ENCODE results near the gene GPR157.
"Not testable (repeated sequence)": the region's sequence is repeated elsewhere in the genome, so short reads cannot be mapped to it uniquely, and the experiment has no call there.

GPR157 gene

DNA sequence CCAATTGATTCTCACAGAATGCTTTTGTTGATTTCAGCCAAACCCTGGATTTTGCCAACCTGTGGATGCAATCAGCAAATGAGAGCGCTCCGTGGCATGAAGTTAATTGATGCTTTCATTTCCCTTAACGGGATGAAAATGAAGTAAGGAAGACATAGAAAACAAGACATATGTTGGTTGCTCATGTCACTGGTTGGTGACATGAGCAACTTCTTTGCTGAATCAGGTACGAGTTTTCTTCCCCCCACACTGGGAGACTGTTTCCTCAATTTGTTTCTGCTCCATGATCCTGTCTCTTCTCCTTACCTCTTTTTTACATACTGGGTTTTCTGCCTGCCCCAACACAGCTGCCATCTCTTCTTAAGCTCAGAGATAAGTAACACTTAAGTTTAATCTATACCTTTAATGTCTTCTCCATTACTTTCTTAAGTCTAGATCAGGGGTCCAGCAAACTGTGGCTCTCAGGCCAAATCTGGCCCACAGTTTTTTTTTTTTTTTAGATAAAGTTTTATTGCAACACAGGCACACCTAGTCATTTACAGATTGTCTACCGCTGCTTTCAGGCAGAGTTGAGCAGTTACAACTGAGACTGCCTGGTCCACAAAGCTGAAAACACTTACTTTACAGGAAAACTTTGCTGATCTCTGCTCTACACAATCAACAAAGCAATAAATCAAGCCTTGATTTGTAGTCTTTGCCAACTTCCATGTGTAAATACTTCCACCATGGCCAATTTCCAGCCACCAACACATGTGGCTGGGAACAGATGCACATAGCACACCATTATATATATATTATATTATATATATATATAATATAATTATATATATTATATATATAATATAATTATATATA, 13.3 kb downstream of the GPR157 start:
- DNase-seq: no peak

GRCh38 chr1:9112961-9113880, 15.7 kb downstream of the GPR157 start:
- no peak for DNase-seq

DNA sequence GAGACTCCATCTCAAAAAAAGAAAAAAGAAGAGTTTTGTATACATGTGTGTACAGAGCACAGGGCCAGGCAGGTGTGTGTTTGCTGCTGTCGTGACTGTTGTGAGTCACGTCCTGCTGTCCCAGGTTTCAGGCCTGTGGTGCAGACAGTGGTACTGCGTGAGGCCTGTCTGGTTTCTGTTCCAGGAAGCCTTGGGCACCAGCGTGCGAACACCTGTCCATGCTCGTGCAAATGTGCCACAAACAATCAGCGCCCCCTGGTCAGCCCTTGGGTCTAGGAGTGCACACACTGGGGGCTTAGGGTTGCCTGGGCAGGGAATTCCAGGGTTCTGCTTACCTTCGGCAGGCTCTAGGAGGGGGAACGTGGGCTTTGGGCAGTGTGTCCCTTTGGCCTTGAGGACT, 16.9 kb downstream of the GPR157 start:
- DNase-seq: no peak

DNA sequence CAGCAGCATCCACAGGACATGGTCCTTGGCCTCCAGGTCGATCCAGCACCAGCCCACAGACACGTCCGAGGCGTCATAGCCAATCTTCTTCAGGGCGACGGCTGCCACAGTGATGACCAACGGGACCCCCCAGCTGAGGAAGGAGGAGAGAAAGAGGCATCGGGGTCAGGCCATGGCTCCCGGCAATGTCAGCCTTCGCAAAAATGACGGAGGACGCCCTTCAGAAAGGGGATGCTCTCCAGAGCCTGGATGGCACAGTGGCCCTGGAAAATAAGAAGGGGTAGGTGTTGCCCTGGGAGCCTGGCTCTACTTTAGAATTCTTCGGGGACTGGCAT, 17.6 kb downstream of the GPR157 start:
- DNase-seq: no peak

- DNase-seq: peak; percentile 79
Measured at GRCh38 chr1:9110669-9111356, 18.1 kb downstream of the GPR157 start.

- no peak for DNase-seq
Measured at GRCh38 chr1:9108056-9108665, 20.7 kb downstream of the GPR157 start.

DNA sequence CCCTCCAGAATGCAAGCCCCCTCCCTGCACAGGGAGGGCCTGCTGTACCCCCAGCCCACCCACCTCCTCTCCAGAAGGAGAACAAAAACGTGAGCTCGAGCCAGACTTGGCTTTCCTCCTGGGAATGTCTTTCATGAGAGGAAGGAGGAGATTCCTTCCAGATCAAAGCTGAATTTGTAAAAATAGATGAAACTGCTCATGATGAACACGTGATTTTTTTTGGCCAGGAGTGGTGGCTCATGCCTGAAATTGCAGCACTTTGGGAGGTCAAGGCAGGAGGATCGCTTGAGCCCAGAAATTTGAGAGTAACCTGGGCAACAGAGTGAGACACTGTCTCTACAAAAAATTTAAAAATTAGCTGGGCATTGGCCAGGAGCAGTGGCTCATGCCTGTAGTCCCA, 21.8 kb downstream of the GPR157 start:
- DNase-seq: no peak

GRCh38 chr1:9106286-9106685, 22.6 kb downstream of the GPR157 start:
- no peak for DNase-seq

DNA sequence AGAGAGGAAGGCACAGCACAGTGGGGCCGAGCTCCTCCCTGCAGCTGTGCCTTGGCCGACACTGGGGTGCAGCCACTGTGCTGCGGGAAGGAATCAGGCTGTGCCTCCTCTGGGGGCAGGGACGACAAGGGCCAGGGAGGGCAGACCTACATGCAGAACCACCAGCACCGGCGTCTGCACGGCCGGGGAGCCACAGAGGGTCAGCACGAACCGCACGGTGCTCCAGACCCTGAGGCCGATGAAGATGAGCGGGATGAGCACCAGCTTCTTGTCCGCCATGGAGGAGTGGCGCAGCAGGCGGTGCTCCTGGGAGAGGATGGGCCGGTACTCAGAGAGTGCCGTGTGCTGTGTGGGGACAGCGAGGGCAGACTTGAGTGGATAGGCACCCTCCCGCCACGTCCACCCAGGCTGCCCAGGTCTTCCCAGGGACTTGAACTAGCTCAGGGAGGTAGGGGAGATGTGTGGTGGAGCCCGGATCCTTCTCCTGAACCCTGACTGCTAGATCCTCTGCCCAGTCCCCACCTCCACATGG, 23.5 kb downstream of the GPR157 start:
- no peak for DNase-seq

DNA sequence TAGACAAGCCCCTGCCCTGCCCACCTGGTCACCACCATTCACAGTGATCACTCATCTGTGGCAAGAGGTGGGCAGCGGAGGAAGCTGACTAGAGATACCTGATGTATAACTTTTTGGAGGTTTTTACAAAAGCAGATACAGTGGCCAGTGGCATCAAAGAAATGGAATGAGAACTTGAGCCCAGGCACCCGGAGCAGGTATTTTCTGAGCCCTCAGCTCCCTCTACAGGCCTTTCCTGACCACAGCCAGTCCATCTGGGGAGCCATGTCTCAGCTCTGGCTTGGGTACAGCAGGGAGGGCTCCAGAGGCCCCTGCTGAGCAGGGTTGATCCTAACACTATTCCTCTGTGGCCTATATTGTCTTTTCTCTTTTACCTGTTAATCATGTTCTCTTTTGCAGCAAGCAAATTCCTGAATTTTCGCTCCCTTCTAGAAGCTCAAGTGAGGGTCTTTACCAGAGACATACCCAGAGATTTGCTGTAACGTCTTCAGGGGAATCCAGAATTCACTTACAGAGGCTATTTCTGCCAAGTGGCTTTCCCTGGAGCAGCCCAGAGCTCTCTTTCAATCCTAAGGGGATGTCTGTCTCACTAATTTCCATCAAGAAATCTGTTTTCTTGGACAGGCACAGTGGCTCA, 27.3 kb downstream of the GPR157 start:
- DNase-seq: no peak

GRCh38 chr1:9100471-9101043, 28.3 kb downstream of the GPR157 start:
- DNase-seq: no peak

- DNase-seq: no peak
Measured at GRCh38 chr1:9099555-9099954, 29.3 kb downstream of the GPR157 start.

DNA sequence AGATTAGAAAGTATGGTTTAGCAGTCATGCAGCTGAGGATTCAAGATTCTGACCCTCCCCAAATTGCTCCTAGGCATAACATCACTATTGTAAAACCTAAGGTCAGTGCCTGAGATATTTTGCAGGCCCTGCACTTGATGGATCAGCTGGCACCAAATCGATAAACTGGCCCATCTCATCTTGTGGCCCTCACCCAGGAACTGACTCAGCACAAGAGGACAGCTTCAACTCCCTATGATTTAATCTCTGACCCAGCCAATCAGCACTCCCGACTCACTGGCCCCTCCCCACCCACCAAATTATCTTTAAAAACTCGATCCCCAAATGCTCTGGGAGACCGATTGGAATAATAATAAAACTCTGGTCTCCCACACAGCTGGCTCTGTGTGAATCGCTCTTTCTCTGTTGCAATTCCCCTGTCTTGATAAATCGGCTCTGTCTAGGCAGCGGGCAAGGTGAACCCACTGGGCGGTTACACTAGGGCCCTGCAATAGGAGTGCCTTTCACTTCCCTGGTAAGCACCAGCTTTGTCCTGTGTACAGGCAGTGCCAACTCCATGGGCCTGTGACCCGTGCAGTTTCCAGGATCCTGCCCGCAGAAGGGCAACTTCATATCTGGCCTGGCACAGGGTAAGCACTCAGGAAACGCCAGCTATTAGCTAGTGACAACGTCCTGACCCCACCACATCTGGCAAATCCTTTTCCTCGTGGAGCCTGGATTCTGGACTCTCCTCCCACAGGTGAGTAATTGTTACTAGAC, 30.8 kb downstream of the GPR157 start:
- no peak for DNase-seq

DNA sequence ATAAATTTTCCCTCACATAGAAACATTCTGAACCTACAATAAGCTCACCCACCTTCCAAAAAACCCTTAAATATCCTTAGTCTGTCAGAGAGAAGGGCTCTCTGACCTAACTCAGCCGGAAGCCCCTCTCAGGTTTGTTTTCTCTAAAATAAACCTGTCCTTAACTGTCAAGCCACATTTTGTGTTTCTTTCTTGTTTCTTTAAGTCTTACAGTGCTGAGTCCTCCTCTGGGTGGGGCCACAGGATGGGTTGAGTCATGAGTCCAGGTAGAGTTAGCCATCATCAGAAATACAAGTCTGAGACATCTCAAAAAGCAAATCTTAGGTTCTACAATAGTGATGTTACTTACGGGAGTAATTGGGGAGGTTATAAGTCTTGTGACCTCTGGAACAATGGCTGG, 33.1 kb downstream of the GPR157 start:
- no peak for DNase-seq

DNA sequence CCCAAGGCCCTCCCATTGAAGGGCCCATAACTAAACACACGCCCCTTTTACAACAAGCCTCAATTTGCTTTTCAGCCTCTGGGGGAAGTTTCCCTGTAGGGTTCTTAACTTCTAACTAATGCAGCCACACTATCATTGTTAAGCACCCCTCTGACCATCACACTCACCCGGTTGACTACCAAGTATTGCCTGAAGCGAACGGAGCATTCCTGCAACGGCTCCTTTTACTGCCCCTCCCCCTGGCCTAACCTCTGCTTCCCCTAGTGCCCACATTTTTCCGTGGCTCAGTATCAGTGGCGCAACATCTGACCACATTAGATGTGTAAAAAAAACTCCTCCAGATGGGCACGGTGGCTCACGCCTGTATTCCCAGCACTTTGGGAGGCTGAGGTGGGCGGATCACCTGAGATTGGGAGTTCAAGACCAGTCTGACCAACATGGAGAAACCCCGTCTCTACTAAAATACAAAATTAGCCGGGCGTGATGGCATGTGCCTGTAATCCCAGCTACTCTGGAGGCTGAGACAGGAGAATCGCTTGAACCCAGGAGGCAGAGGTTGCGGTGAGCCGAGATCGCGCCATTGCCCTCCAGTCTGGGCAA, 34.8 kb downstream of the GPR157 start:
- DNase-seq: not testable (repeated sequence)

DNA sequence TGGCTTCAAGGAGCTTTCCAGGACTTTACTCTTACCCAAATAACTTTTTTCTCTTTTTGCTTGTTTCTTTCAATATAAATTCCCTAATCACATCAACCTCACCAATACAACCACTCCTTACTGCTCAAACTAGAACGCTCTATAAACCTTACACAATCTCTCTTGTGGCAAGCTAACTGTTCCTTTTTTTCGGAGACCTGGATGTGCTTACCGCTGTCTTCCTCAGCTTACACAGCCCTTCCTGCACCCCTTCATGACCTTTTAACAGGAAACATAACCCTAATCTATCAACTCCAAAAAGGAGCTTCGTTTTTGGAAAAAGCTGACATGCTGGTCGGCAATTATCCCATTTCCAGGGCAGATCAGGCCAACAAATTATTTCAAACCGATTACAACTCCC, 35.3 kb downstream of the GPR157 start:
- no peak for DNase-seq

GRCh38 chr1:9093091-9093490, 35.8 kb downstream of the GPR157 start:
- DNase-seq: no peak

GRCh38 chr1:9088807-9089206, 40.1 kb downstream of the GPR157 start:
- DNase-seq: no peak

- DNase-seq: no peak
Measured at GRCh38 chr1:9087411-9088125, 41.3 kb downstream of the GPR157 start.

DNA sequence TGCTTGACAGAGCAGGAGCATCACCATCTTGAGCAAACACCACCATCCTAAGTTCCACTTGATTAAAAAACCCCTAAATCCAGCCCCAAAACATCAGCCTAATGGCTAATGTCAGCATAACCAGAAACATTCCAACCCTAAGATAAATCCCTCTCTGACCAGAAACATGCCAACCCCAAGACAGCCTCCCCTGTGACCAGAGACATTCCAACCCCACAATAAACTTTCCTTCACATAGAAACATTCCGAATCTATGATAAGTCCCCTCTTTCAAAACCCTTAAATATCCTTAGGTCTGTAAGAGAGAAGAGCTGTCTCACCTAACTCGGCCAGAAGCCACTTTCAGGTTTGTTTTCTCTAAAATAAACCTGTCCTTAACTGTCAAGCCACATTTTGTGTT, 42.1 kb downstream of the GPR157 start:
- no peak for DNase-seq

Data from effector CD4-positive, alpha-beta T cell (primary cell).